HFF-Myc (cell line): Measurements from ENCODE around the gene SSTR1.

Experiments used
- DNase-seq: peaks from one replicate; pipeline ENCODE4 v3.0.0-alpha.2; 2011; ENCODE audit warnings: low read depth; ENCODE audit errors: extremely low read depth
- H3K4me3 ChIP-seq: replicated peaks from 2 replicates; pipeline ENCODE4 v1.5.1; 2011; ENCODE audit warnings: low read depth, mild to moderate bottlenecking, control low read depth, low read length
- TF ChIP-seq, protein P1 (sequence below): IDR thresholded peaks from 2 replicates; pipeline ENCODE4 v1.5.1; 2012; ENCODE audit warnings: mild to moderate bottlenecking, low read depth, low read length, control low read depth; ENCODE audit errors: missing control alignments

The SSTR1 gene, protein sequence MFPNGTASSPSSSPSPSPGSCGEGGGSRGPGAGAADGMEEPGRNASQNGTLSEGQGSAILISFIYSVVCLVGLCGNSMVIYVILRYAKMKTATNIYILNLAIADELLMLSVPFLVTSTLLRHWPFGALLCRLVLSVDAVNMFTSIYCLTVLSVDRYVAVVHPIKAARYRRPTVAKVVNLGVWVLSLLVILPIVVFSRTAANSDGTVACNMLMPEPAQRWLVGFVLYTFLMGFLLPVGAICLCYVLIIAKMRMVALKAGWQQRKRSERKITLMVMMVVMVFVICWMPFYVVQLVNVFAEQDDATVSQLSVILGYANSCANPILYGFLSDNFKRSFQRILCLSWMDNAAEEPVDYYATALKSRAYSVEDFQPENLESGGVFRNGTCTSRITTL

DNA sequence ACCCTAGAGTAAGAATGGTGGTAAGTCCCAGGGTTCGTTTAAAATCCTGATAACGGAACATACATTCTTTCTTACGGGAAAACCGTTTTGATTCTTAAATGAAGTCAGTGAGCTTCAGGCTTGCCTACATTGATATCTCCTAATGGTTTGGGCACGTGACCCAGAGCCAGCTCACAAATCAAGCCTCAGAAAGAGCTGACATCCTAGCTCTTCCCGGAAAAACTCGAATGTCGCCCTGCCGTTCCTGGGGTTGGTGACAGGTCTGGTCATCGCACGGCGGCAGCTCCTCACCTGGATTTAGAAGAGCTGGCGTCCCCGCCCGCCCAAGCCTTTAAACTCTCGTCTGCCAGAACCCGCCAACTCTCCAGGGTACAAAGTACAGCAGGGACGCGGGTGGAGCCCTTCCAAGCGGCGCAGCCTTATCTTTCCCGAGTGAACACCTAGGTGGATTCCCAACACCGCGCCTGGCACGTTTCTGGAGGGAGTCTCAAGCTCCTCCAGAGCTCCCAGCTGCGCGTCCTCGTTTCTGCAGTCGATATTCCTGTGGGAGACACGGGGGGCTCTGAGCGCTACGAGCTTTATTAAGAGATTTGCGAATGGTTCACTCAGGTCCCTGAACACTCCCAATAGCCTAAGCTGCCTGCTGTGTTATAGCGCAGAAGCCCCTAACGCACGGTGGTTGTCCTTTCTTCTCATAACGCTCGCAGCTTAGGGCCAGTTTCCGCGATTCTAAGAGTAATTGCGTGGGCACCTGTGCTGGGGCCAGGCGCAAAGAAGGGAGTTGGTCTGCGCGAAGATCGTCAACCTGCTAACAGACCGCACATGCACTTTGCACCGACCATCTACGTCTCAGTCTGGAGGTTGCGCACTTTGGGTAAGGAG lies at the start of gene SSTR1:
SSTR1 (plus strand) TSS at position 169 of the 882 bp plus-strand sequence. CDS start 1,486 bp downstream, outside the sequence.
- TF ChIP-seq, protein P1, sequence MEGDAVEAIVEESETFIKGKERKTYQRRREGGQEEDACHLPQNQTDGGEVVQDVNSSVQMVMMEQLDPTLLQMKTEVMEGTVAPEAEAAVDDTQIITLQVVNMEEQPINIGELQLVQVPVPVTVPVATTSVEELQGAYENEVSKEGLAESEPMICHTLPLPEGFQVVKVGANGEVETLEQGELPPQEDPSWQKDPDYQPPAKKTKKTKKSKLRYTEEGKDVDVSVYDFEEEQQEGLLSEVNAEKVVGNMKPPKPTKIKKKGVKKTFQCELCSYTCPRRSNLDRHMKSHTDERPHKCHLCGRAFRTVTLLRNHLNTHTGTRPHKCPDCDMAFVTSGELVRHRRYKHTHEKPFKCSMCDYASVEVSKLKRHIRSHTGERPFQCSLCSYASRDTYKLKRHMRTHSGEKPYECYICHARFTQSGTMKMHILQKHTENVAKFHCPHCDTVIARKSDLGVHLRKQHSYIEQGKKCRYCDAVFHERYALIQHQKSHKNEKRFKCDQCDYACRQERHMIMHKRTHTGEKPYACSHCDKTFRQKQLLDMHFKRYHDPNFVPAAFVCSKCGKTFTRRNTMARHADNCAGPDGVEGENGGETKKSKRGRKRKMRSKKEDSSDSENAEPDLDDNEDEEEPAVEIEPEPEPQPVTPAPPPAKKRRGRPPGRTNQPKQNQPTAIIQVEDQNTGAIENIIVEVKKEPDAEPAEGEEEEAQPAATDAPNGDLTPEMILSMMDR: no peak
- DNase-seq: no peak
- peak within 1 kb of the TSS; percentile 51 for H3K4me3 ChIP-seq

DNA sequence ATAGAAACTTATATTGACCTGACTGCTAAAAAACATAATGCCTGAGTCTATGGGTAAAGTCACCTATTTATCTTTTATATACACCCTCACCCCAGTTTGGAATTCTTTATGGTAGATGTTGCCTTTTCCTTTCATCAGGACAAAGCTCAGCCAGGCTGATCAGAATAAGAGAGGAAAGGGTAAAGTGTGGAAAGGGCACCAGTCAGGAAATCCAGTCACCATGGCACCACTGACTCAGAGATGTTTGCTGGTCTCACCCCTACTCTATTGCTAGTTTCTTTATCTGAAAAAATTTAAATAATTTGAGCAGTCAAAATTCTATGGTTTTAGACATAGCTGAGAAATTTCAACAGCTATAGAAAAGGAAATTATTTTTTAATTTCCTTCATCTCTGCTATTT lies 49.2 kb upstream of the SSTR1 start:
- TF ChIP-seq, protein P1: no peak
- H3K4me3 ChIP-seq: no peak overlapping the region
- no peak for DNase-seq

DNA sequence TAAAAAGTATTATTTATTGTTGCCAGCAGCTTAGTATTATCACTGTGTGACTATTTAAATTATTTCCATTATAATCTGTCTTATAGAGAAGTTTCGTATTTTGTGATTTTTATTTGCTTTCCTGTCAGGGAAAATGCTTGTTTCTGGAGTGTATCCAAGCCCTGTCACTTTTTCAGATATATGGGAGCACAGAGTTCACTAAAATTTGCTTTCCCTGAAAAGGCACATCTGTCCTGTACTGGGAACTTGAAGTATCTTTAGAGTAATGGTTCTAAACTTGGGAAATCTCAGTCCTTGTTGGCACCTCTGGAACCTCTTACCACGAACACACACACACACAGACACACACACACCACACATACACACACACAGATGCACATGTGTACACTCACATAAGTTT lies 39.3 kb upstream of the SSTR1 start:
- H3K4me3 ChIP-seq: no peak overlapping the region
- no peak for DNase-seq
- TF ChIP-seq, protein P1: no peak

DNA sequence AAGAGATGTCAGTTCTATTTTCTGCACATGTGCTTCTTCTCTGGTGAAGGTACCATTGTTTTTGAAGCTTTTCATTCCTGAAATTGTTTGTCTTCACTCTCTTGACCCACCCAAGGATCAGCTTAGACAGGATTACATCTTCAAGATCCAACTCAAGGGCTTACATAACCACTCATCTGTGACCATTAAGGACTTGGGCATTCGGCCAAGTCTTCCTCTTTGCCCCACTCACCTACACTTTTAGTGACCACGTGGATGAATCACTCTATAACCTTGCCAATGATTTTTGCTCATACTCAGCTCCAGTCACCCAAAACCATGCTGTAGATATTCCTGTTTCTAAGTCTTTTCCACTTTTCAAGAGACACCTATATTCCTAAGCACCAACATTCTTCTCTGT lies 36.5 kb upstream of the SSTR1 start:
- no peak overlapping the region for H3K4me3 ChIP-seq
- peak; percentile 31 for DNase-seq
- TF ChIP-seq, protein P1: no peak

DNA sequence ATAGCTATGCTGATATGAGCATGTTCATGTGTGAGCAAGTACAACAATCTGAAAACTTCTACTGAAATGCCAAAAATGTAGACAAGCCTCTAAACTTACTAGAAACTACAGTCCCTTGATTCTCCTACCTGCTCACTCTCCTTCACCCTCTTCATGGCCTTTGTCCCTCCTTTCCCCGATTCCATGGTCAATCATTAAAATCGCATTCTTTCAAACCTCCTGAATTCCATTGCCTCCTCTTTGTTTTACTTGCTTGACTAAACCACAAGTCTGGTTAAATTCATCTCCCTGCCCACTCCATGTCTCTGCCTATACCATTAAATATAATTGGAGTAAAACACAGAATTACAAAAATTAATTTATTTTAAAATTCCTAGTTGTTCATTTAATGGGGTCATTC lies 33.0 kb upstream of the SSTR1 start:
- DNase-seq: no peak
- H3K4me3 ChIP-seq: no peak overlapping the region
- TF ChIP-seq, protein P1: no peak

DNA sequence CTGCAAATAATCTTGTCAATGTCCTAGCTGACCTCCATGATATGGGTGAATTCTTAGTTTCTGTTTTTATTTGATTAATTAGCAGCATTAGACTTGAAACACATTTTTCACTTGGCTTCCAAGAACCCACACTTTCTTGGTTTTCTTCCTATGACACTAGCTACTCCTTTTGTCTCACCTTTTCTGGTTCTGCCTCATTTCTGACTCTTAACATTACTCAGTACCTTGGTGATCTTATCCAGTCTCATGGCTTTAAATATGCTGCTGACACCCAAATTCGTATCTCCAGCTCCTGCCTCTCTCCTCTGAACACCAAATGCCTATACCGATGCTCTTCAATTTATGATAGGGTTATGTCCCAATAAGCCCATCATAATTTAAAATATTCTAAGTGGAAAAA lies 32.0 kb upstream of the SSTR1 start:
- no peak overlapping the region for H3K4me3 ChIP-seq
- TF ChIP-seq, protein P1: no peak
- no peak for DNase-seq
